Activated naive CD8-positive, alpha-beta T cell treated with anti-CD3 and anti-CD28 coated beads, Interleukin-2, amount 50 U/mL, for 24 hours (primary cell): ENCODE results near the gene EPG5.
A peak's percentile ranks its signal among the peaks of the same experiment; 100 is the strongest.

ENCODE experiments used
- ATAC-seq: fragments of 150-1000 bp; cut with Tn5 transposase; one replicate; pipeline ENCODE4 v1.10.0; 2021
- DNase-seq: peaks from one replicate; pipeline ENCODE4 v3.0.0; 2021
- H3K27ac Mint-ChIP-seq: one replicate; pipeline ENCODE4 v1.8.0; 2021; ENCODE audit warnings: mild to moderate bottlenecking, mixed read lengths
- H3K27me3 Mint-ChIP-seq: one replicate; pipeline ENCODE4 v1.8.0; 2021; ENCODE audit warnings: mixed read lengths
- H3K36me3 Mint-ChIP-seq: one replicate; pipeline ENCODE4 v1.8.0; 2021; ENCODE audit warnings: low read depth, mixed read lengths
- H3K4me1 Mint-ChIP-seq: one replicate; pipeline ENCODE4 v1.8.0; 2021; ENCODE audit warnings: mixed read lengths
- H3K4me3 Mint-ChIP-seq: one replicate; pipeline ENCODE4 v1.8.0; 2021; ENCODE audit warnings: mild to moderate bottlenecking, moderate library complexity, mixed read lengths
- H3K9me3 Mint-ChIP-seq: one replicate; pipeline ENCODE4 v1.8.0; 2021; ENCODE audit warnings: mixed read lengths

EPG5 gene

DNA sequence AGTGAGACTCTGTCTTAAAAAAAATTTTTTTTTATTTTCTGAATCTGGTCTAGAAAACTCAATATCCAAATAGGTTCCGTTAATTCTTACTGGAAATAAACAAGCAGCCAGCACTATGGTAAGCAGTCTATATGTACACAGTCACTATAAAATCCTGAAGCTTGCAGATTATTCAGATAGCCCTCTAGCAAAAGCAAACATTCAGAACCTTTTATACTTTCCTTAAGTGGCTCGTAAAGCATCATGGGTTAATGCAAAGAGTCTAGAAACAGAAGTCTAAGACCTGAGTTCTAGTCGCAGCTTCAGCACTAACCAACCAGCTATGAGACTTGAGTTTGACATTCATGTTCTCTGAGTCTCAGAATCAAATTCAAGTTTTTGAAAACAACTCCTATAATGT is 89.7 kb downstream of the EPG5 start:
- Mint-ChIP-seq H3K9me3 (peaks cover 26% of the 10 kb centered on the region), H3K36me3 (peaks cover 58% of the 10 kb centered on the region)
- no peak for ATAC-seq

DNA sequence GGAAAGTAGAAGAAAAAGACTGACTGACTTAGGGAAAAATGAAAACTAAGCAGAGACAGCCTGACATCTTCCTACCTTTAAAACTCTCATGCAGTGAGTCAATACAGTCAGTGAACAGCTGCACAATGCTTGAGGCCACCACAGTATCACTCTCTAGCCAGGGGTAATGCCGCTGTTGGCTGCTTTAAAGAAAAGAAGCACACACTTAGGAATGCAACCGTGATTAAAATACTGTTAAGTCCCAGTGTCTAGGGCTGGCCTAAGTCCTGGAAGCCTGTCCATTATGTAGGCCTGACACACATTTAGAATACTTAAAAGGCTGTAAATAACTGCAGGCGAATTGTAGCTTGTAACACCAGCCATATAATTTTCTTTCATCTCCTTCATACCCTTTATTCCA is 91.0 kb downstream of the EPG5 start:
- Mint-ChIP-seq H3K9me3 (peaks cover 30% of the 10 kb centered on the region), H3K4me1 (peaks cover 42% of the 10 kb centered on the region), H3K4me3 (no peak overlapping the region), H3K27me3 (no peaks in the 10 kb centered on the region), H3K36me3 (peaks cover 64% of the 10 kb centered on the region), H3K27ac (no peak overlapping the region)
- DNase-seq: no peak
- ATAC-seq: no peak

More for the DNA sequence above, 89.7 kb downstream of the EPG5 start:
- no peak for DNase-seq
- H3K27ac Mint-ChIP-seq: no peak overlapping the region
- peaks cover 36% of the 10 kb centered on the region for H3K4me1 Mint-ChIP-seq
- H3K4me3 Mint-ChIP-seq: no peak overlapping the region
- H3K27me3 Mint-ChIP-seq: no peaks in the 10 kb centered on the region

DNA sequence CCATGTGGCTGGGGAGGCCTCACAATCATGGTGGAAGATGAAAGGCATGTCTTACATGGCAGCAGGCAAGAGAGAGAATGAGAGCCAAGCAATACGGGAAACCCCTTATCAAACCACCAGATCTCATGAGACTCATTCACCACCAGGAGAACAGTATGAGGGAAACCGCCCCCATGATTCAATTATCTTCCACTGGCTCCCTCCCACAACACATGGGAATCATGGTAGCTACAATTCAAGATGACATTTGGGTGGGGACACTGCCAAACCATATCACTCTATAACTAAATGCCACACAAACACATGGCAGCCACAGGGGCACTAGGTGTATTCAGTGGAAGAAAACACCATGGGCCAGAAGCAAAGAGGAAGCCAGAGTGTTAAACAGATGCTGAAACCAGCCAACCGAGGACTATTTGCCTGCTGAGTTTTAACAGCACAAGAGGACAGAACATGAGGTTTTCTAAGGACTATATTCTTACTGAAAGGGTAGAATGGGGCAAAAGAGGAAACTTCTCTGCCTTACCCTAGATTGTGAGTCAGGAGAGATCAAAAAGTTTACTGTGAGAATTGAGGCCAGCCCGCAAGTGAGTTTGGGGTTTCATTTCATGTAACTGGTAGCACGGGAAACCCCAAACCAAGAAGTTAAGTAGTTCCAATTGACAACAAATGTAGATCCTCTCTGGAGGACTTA is 92.5 kb downstream of the EPG5 start:
- Mint-ChIP-seq H3K4me1 (peaks cover 40% of the 10 kb centered on the region), H3K4me3 (peak overlapping the region; percentile 61), H3K27me3 (no peaks in the 10 kb centered on the region)

DNA sequence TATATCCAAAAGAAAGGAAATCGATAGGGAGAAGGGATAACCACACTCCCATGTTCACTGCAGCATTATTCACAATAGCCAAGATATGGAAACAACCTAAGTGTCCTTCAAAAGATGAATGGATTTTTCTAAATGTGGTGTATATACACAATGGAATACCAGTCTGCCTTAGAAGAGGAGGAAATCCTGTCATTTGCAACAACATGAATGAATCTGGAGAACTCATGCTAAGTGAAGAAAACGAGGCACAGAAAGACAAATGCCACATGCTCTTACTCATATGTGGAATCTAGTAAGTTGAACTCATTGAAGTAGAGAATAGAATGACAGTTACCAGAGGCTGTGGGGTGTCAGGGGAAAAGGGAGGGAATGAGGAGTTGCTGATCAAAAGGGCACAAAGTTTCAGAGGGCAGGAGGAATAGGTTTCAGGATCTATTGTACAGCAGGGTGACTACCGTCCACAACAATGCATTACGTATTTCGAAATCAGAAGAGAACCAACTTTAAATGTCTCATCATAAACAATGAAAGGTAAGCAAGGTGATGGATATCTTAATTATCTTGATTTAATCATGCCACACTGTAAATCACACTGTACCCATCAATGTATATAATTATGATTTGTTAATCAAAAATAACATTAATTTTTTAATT is 95.6 kb downstream of the EPG5 start:
- Mint-ChIP-seq H3K4me1 (peaks cover 42% of the 10 kb centered on the region), H3K36me3 (peaks cover 78% of the 10 kb centered on the region), H3K27ac (no peak overlapping the region), H3K9me3 (peaks cover 30% of the 10 kb centered on the region), H3K27me3 (no peaks in the 10 kb centered on the region), H3K4me3 (no peak overlapping the region)
- no peak for ATAC-seq
- DNase-seq: no peak

More for the DNA sequence above, 92.5 kb downstream of the EPG5 start:
- ATAC-seq (peak; percentile 90), DNase-seq (peak; percentile 56)
- peak overlapping the region; percentile 98 for H3K27ac Mint-ChIP-seq
- H3K36me3 Mint-ChIP-seq: peaks cover 75% of the 10 kb centered on the region
- peaks cover 30% of the 10 kb centered on the region for H3K9me3 Mint-ChIP-seq

DNA sequence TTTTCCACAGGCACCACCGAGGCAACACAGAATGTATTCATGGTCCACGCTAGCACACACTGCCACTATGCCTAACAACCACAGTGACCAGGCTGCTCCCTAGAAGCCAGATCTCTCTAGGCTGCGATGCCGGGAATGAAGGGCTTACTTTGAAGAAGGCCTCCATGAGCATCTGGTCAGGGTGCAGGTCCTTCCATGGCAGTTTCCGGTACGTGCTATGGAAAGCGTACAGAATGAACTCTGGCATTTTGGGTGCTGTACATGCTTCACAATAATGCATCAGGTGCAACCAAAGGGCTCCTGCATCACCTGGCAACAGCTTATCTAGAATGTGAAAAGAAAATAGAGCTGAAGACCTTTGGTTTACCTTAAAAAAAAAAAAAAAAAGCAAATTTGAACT is 96.7 kb downstream of the EPG5 start:
- Mint-ChIP-seq H3K27me3 (no peaks in the 10 kb centered on the region), H3K36me3 (peaks cover 76% of the 10 kb centered on the region), H3K27ac (peak overlapping the region; percentile 24), H3K4me1 (peaks cover 37% of the 10 kb centered on the region), H3K4me3 (no peak overlapping the region), H3K9me3 (peaks cover 28% of the 10 kb centered on the region)
- no peak for DNase-seq
- no peak for ATAC-seq

DNA sequence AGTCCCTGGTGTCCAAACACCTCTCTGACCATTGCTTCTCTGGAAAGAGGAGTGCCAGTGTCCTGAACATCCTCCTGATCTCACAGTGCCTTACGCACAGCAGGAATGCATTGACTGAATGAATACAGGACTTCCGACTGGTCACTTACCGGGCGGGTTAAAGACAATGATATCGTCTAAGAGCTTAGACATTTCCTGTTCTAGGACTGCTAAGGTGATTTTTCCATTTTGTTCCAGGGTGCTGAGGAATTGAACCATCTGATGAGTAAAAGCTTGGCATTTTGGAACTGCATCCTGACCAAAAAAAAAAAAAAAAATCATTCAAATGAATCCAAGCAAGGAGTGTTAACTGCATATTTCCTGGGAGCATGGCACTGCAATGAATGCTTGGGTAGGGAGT is 101.7 kb downstream of the EPG5 start:
- Mint-ChIP-seq H3K9me3 (no peaks in the 10 kb centered on the region), H3K36me3 (peaks cover 66% of the 10 kb centered on the region), H3K27me3 (no peaks in the 10 kb centered on the region), H3K4me1 (peaks cover 12% of the 10 kb centered on the region), H3K27ac (no peak overlapping the region), H3K4me3 (no peak overlapping the region)
- ATAC-seq: no peak
- DNase-seq: no peak

DNA sequence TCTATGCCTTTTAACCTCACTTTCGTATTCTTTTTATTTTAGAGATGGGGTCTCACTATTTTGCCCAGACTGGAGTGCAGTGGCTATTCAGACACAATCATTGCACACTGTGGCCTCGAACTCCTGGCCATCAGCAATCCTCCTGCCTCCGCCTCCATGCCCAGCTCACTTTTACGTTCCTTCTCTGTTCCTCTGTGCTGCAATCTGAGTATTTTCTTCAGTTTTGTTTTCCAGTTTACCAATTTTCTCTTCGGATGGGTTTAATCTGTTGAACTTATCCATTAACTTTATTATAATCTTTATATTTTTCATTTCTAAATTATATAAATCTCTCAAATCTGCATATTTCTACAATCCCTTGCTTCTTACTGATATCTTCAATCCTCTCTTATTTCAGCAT is 103.0 kb downstream of the EPG5 start:
- H3K27ac Mint-ChIP-seq: no peak overlapping the region
- H3K4me3 Mint-ChIP-seq: no peak overlapping the region
- no peaks in the 10 kb centered on the region for H3K9me3 Mint-ChIP-seq
- no peaks in the 10 kb centered on the region for H3K27me3 Mint-ChIP-seq
- H3K36me3 Mint-ChIP-seq: peaks cover 64% of the 10 kb centered on the region
- peaks cover 8% of the 10 kb centered on the region for H3K4me1 Mint-ChIP-seq
- no peak for DNase-seq
- no peak for ATAC-seq

DNA sequence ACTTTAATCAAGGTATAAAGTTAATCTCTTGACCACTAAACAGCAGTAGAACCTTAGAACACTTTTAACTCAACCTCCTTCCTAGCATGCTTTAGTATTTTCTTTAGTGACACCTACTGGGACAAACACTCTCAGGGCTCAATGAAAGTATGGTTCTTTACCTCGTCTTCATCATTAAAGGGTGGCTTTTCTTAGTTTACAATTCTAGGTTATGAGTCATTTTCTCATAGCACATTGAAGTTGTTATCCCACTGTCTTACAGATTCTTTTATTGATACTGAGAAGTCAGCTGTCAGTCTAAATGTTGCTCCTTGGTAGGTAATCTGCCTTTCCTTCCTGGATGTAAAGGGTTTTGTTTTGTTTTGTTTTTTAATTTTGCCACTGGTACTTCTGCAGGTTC is 103.7 kb downstream of the EPG5 start:
- Mint-ChIP-seq H3K36me3 (peaks cover 65% of the 10 kb centered on the region), H3K27me3 (no peaks in the 10 kb centered on the region), H3K9me3 (no peaks in the 10 kb centered on the region), H3K27ac (peak overlapping the region; percentile 23), H3K4me3 (no peak overlapping the region), H3K4me1 (peaks cover 7% of the 10 kb centered on the region)
- peak; percentile 61 for ATAC-seq
- no peak for DNase-seq

DNA sequence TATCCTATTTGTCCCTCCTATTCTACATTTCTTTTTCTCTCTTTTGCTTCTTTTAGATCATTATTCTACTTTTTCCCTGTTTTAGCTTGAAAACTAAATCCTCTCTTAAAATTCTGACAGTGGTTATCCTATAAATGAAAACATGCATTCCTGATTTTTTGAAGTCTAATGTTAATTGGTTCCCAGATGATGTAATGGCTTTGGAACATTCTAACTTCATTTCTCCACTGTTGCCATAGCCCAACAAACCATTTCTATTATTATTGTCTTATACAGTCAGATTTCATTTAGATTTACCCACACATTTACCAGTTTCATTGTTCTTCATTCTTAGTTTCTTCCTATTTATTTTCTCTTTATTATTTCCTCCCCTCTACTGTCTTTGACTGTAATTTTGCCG is 105.2 kb downstream of the EPG5 start:
- H3K9me3 Mint-ChIP-seq: no peaks in the 10 kb centered on the region
- H3K4me3 Mint-ChIP-seq: no peak overlapping the region
- peaks cover 56% of the 10 kb centered on the region for H3K36me3 Mint-ChIP-seq
- H3K27me3 Mint-ChIP-seq: no peaks in the 10 kb centered on the region
- peaks cover 7% of the 10 kb centered on the region for H3K4me1 Mint-ChIP-seq
- no peak overlapping the region for H3K27ac Mint-ChIP-seq
- ATAC-seq (no peak), DNase-seq (no peak)

DNA sequence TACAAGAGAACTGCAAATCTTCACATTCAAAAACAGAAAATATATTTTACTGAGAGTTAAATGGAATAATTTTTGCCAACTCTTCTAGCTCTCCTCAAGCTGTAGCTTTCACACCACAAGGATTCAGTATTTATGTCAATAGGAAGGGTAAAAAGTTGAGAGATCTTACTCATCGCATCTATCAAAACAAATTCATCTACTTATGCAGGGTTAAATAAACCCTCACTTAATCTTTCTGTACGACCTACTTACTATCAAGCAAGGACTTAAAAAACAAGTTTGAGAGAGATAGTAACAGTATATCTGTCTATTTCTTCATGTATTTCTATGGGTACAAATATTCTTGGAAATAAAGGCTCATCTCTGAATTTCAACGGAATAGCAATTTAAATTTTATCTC is 106.2 kb downstream of the EPG5 start:
- peaks cover 7% of the 10 kb centered on the region for H3K4me1 Mint-ChIP-seq
- no peaks in the 10 kb centered on the region for H3K9me3 Mint-ChIP-seq
- H3K27me3 Mint-ChIP-seq: no peaks in the 10 kb centered on the region
- DNase-seq (no peak), ATAC-seq (no peak)
- H3K4me3 Mint-ChIP-seq: no peak overlapping the region
- H3K36me3 Mint-ChIP-seq: peaks cover 58% of the 10 kb centered on the region
- no peak overlapping the region for H3K27ac Mint-ChIP-seq

DNA sequence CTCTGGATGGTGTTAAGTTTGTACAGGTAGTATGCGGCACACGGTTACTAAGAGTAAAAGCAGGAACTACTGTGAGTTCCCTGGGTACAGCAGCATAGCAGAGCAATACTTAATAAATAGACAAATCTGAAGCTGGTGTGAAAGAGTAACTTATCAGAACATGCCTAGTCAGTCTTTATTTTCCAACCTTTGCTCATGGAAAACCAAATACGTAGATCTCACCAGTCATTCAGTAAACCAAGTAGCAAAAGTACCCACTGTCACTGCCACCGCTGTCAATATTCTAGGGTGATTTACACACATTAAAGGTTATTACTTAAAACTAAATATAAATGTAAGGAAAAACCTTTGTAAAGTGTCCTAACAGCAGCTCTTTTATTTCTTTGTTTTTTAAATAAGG is 106.6 kb downstream of the EPG5 start:
- peaks cover 7% of the 10 kb centered on the region for H3K4me1 Mint-ChIP-seq

DNA sequence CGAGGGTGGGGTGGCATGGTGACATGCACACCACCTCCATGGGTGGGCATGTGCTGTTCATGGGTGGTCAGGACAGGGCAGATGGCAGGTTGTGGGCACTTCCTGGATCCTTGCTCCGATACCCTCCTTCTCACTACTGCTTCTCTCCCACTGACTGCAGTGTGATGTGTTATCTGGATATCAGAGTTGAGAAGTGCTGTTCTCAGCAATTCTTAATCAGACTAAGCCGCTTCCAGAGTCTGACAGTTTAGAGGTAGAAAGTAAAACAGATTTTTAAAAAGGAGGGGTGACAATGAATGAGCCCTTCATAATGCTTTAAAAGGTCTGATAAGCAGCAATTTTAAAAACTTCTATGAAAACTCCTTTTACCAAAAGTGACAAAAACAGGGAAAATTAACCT is 107.8 kb downstream of the EPG5 start:
- H3K9me3 Mint-ChIP-seq: no peaks in the 10 kb centered on the region
- no peak overlapping the region for H3K4me3 Mint-ChIP-seq
- ATAC-seq: no peak
- DNase-seq: no peak
- peaks cover 49% of the 10 kb centered on the region for H3K36me3 Mint-ChIP-seq
- H3K4me1 Mint-ChIP-seq: peaks cover 7% of the 10 kb centered on the region
- no peaks in the 10 kb centered on the region for H3K27me3 Mint-ChIP-seq
- no peak overlapping the region for H3K27ac Mint-ChIP-seq

More for the DNA sequence above, 106.6 kb downstream of the EPG5 start:
- Mint-ChIP-seq H3K9me3 (no peaks in the 10 kb centered on the region), H3K27ac (no peak overlapping the region), H3K4me3 (no peak overlapping the region), H3K27me3 (no peaks in the 10 kb centered on the region), H3K36me3 (peaks cover 53% of the 10 kb centered on the region)
- ATAC-seq: no peak
- DNase-seq: no peak

DNA sequence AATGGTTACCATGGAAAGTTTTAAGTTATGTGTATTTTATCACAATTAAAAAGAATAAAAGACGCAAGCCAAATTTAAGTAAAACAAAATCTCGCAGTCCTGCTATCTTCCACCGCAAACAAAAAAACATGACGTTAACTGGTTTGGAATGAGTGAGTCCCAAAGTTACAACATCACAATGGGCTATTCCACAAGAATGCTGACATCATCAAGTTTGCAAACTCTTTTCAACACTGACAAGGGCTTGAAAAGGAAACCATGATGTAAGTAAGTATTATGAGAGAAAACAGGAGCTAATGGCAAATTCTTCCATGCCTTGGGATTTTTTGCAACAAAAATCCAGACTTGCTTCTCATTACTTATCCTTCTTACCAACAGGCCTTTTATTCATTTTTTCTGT is 110.6 kb downstream of the EPG5 start:
- DNase-seq: no peak
- H3K27me3 Mint-ChIP-seq: no peaks in the 10 kb centered on the region

DNA sequence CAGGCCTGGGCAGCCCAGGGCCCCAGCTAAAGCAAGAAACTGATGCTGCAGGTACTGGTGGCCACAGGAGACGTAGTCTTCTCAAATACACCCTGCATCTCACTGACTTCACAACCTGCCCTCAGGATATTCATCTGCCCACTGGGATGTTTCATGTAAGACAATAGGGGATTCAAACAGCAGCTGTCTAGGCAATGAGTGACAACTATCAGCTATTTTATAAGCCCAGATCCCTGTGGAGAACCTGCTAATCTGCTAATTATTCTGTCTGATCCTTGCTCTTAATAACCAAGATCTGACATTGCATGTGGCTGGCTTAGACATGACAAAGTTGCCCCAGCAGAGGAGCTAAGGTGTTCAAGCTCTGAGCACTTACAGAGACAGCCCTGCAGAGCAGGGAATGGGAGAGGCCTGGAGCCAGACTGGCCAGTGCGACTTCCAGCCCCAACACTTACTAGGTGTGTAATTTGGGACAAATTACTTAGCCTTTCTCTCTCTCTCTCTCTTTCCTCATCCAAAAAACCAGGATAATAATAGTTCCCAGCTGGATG is 113.0 kb downstream of the EPG5 start:
- Mint-ChIP-seq H3K27ac (no peak overlapping the region), H3K4me1 (peaks cover 4% of the 10 kb centered on the region), H3K4me3 (no peak overlapping the region), H3K9me3 (no peaks in the 10 kb centered on the region), H3K27me3 (no peaks in the 10 kb centered on the region), H3K36me3 (peaks cover 31% of the 10 kb centered on the region)
- ATAC-seq: no peak
- DNase-seq: no peak

More for the DNA sequence above, 110.6 kb downstream of the EPG5 start:
- H3K4me3 Mint-ChIP-seq: no peak overlapping the region
- ATAC-seq: no peak
- H3K9me3 Mint-ChIP-seq: no peaks in the 10 kb centered on the region
- H3K36me3 Mint-ChIP-seq: peaks cover 43% of the 10 kb centered on the region
- no peaks in the 10 kb centered on the region for H3K4me1 Mint-ChIP-seq
- no peak overlapping the region for H3K27ac Mint-ChIP-seq

DNA sequence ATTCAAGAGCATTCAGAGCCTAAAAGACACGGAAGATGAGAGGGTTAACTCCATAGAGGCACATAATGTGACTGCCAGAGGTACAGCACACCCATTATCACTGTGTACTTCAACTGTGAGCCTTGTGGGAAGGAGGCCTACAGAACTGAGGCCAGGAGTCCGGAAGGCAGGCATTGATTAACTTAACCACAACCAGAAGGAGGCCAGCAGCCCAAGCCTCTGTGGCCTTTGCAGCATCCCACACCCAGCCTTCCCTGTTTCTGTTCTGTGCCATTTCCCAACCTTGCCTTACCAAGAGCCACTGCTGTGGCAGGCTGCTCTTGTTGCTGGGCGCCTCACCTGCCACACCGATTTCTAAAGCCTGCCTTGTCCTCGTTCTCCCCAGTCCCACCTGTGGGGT is 114.5 kb downstream of the EPG5 start:
- Mint-ChIP-seq H3K27ac (peak overlapping the region; percentile 2), H3K4me3 (no peak overlapping the region), H3K36me3 (peaks cover 29% of the 10 kb centered on the region), H3K27me3 (no peaks in the 10 kb centered on the region), H3K4me1 (peaks cover 13% of the 10 kb centered on the region), H3K9me3 (no peaks in the 10 kb centered on the region)
- ATAC-seq (no peak), DNase-seq (no peak)
